ENCODE measurements around the gene KLC3. TPM values are rescaled to one million over a fixed set of nuclear protein-coding genes. Genes with fewer than 3 reads are reported as not detected.

The KLC3 gene
- total RNA-seq, 4 donors from 2014 or later, result 17.3 to 32.2 (median 27.0) TPM

- H3K27me3 ChIP-seq, result peaks cover 0 to 69% (median 0%) of the 10 kb centered on the region in 4 donors
- H3K27ac ChIP-seq, result no peak overlapping the region
- H3K4me3 ChIP-seq, result no peak overlapping the region
- no peak for DNase-seq
- no peaks in the 10 kb centered on the region for H3K36me3 ChIP-seq
- intact Hi-C loops (cut with DNase I), result no loop called here
- 74 to 76% methylated on average over 6 to 7 of the region's 8 CpGs for WGBS, 2 donors
- peaks cover 0 to 5% (median 0%) of the 10 kb centered on the region in 3 donors for H3K4me1 ChIP-seq
- TF ChIP-seq CTCF (IDR thresholded peaks at IDR 0.05) (no peak), POLR2A (IDR thresholded peaks at IDR 0.05) (no peak)
- H3K9me3 ChIP-seq, result no peaks in the 10 kb centered on the region
These were observed 25.8 kb upstream of the KLC3 start for GRCh38 chr19:45314708-45315245.

- intact Hi-C loops (cut with DNase I), result no loop called here
These were observed 25.2 kb upstream of the KLC3 start for GRCh38 chr19:45315304-45315703.

GRCh38 chr19:45320997-45321775 is 19.4 kb upstream of the KLC3 start:
- peaks cover 0 to 69% (median 6%) of the 10 kb centered on the region in 4 donors for H3K27me3 ChIP-seq
- 43 to 59% methylated on average over 1 to 4 of the region's 12 CpGs for WGBS, 2 donors
- no peak overlapping the region for H3K4me3 ChIP-seq
- intact Hi-C loops (cut with DNase I), result no loop called here
- H3K27ac ChIP-seq, result no peak overlapping the region
- H3K36me3 ChIP-seq, result no peaks in the 10 kb centered on the region
- DNase-seq, result no peak
- H3K9me3 ChIP-seq, result no peaks in the 10 kb centered on the region
- peaks cover 4 to 24% (median 10%) of the 10 kb centered on the region in 3 donors for H3K4me1 ChIP-seq
- TF ChIP-seq CTCF (IDR thresholded peaks at IDR 0.05), result no peak
- no peak for TF ChIP-seq POLR2A (IDR thresholded peaks at IDR 0.05)

More at GRCh38 chr19:45315304-45315703, 25.2 kb upstream of the KLC3 start:
- whole genome bisulfite sequencing, 2 donors, result 46% methylated on average over 8 to 10 of the region's 21 CpGs
- DNase-seq, result no peak
- no peak overlapping the region for H3K4me3 ChIP-seq
- peaks cover 0 to 5% (median 0%) of the 10 kb centered on the region in 3 donors for H3K4me1 ChIP-seq
- TF ChIP-seq POLR2A (IDR thresholded peaks at IDR 0.05) (no peak), CTCF (IDR thresholded peaks at IDR 0.05) (no peak)
- H3K9me3 ChIP-seq, result no peaks in the 10 kb centered on the region
- H3K36me3 ChIP-seq, result no peaks in the 10 kb centered on the region
- H3K27me3 ChIP-seq, result peaks cover 0 to 69% (median 0%) of the 10 kb centered on the region in 4 donors
- H3K27ac ChIP-seq, result no peak overlapping the region

GRCh38 chr19:45321848-45322247 is 18.7 kb upstream of the KLC3 start:
- H3K4me3 ChIP-seq, result no peak overlapping the region
- DNase-seq, result no peak
- H3K36me3 ChIP-seq, result no peaks in the 10 kb centered on the region
- intact Hi-C loops (cut with DNase I), result no loop called here
- TF ChIP-seq POLR2A (IDR thresholded peaks at IDR 0.05) (no peak), CTCF (IDR thresholded peaks at IDR 0.05) (no peak)
- H3K27ac ChIP-seq, result no peak overlapping the region
- H3K9me3 ChIP-seq, result no peaks in the 10 kb centered on the region
- H3K27me3 ChIP-seq, result peaks cover 0 to 64% (median 6%) of the 10 kb centered on the region in 4 donors
- H3K4me1 ChIP-seq, result peaks cover 5 to 29% (median 10%) of the 10 kb centered on the region in 3 donors
- WGBS, 2 donors, result 40 to 50% methylated on average over 2 to 3 of the region's 7 CpGs

- TF ChIP-seq CTCF (IDR thresholded peaks at IDR 0.05), result no peak
- no peak for TF ChIP-seq POLR2A (IDR thresholded peaks at IDR 0.05)
- Histone ChIP-seq H3K36me3 (no peaks in the 10 kb centered on the region), H3K27ac (no peak overlapping the region), H3K4me3 (no peak overlapping the region), H3K9me3 (no peaks in the 10 kb centered on the region), H3K27me3 (peaks cover 0 to 59% (median 6%) of the 10 kb centered on the region in 4 donors), H3K4me1 (peaks cover 5 to 29% (median 10%) of the 10 kb centered on the region in 3 donors)
- no peak for DNase-seq
- WGBS, 2 donors, result 40% methylated on average over 3 of the region's 11 CpGs; no CpG with 5 or more reads in 1 of the 2 donors
- intact Hi-C loops (cut with DNase I), result no loop called here
These were observed 18.2 kb upstream of the KLC3 start for GRCh38 chr19:45322311-45322710.

Data from esophagus squamous epithelium (tissue), 5 donors.